Breast epithelium (tissue), 3 donors: Measurements from ENCODE around the gene AP3S2.

ENCODE experiments used
- CTCF ChIP-seq, 3 donors: fragments of 450-650 bp; IDR thresholded peaks; one replicate each; pipeline ENCODE4 v1.5.1; 2016 to 2017; ENCODE audit warnings: antibody characterized with exemption in 3 of 3, mild to moderate bottlenecking in 3 of 3, moderate library complexity in 3 of 3
- POLR2A ChIP-seq: fragments of 450-650 bp; IDR thresholded peaks from one replicate; pipeline ENCODE4 v1.6.1; 2016; ENCODE audit warnings: antibody characterized with exemption, mild to moderate bottlenecking, moderate library complexity

- no peak for TF ChIP-seq CTCF (IDR thresholded peaks at IDR 0.05)
- TF ChIP-seq POLR2A, result no peak
These were observed 69.8 kb downstream of the AP3S2 start for GRCh38 chr15:89823836-89824606.
